Measurements from ENCODE around the gene SHISA4.
A peak's percentile ranks its signal among the peaks of the same experiment; 100 is the strongest.
"Not testable (repeated sequence)": the region's sequence is repeated elsewhere in the genome, so short reads cannot be mapped to it uniquely, and the experiment has no call there.

Gene SHISA4

DNA sequence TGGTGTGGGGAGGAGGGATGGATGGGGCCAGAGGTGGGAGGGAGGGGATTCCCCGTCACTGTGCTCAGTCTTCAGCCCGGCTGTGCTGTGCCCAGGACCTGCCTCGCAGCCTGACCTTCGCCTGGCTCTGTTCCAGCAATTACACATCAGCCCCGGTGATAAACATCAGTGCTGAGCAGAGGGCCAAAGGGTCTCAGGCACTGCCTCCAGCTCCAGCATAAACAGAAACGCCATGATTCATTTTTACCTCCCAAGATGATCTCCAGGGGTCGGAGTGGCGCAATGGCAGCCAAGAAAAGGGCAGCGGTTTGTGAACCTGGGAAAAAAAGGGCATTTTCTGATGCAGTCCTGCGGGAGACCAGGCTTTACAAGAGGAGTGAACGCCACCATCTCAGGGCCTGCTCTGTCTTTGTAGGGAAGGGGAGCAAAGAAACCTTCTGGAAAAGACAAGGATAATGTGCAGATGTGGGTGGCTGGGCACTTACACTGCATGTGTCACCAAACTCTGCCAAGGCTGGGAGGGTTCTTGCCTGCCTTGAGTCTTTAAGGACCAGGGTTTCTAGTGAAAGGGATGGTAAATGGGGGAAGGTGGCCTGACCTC is 28.1 kb downstream of the SHISA4 start:
- in situ Hi-C loops (cut with HindIII; ENCODE audit: low pct_ligation_motif_present, low pct_unique_long_range_greater_than_20kb, low sequenced_read_pairs), result no loop called here
- peak; percentile 61 for DNase-seq

DNA sequence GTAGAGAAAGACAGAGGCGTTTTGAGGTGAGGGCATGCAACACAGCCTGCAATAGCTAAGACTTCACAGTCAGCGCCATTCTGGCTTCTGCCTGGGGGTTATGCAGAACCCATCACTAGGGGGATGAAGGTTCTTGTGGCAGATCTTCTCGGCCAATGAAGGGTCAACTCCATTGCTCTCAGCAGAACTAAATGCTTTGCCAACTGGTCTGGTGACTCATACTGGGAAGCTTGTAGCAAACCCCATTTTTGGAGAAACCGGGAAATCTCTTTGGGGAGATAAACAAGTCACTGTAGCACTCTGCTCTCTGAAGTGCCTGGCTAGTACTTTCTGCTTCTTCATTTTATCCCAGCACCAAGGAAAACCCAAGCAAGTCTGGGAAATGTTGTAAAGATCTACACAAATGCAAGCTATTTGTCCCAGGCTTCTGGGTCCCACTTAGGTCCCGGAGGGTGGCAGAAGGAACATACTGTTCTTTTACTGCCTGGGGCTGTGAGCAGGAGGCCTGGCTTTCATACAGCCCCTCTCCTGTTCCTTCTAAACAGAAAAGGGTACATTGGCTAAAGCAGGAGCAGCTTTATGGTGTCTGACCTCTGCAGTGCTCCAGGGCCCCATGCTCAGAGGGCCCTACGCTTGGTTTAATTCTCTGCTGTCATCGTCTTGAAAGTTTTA is 28.8 kb downstream of the SHISA4 start:
- DNase-seq, result peak; percentile 39
- in situ Hi-C loops (cut with HindIII; ENCODE audit: low pct_ligation_motif_present, low pct_unique_long_range_greater_than_20kb, low sequenced_read_pairs), result no loop called here

DNA sequence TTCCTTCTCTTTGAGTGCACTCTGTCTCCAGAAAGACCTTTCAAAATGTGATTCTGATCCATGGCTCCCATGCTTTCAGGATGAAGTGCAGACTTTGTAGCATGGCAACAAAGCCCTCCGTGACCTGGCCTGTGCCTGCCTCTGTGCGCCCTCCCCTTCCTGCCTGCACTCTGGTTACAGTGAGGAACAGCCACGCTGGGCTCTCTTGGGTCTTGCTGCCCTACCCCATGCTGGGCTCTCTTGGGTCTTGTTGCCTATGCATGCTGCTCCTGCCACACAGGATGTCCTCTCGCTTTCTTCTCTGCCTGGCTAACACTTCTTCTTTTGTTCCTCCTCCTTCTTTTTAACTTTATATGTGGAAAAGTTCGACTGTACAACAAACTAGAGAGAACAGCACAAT is 29.6 kb downstream of the SHISA4 start:
- in situ Hi-C loops (cut with HindIII; ENCODE audit: low pct_ligation_motif_present, low pct_unique_long_range_greater_than_20kb, low sequenced_read_pairs), result no loop called here
- no peak for DNase-seq

DNA sequence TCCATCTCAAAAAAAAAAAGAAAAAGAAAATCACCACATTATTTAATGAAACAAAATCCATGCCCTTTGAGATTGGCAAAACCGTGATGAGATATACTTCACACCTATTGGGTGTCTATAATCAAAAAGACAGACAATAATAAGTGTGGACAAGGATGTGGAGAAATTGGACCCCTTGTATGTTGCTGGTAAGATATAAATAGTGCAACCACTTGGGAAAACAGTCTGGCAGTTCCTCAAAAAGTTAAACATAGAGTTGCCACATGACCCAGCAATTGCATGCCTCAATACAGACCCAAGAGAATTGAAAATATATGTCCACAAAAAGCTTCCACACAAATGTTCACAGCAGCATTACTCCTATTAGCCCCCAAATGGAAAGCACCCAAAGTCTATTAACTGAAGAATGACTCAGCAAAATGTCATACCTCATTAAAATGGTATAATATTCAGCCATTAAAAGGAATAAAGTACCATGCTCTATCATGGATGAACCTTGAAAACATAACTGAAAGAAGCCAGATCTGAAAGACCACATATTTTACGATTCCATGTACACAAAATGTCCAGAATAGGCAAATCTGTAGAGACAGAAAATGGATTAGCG is 33.4 kb downstream of the SHISA4 start:
- no peak for DNase-seq
- in situ Hi-C loops (cut with HindIII; ENCODE audit: low pct_ligation_motif_present, low pct_unique_long_range_greater_than_20kb, low sequenced_read_pairs), result no loop called here

DNA sequence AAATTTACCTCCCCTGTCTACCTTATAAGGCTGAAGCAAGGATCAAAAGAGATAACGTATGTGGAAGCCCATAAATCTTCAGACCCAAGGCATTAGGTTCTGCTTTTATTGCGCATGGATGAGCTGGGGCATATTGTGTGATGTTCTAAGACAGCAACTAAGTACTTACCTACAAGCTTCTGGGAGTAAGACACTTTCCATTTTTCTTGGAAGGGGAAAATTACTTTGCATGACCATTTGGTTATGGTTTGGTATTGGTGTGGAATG is 36.5 kb downstream of the SHISA4 start:
- in situ Hi-C loops (cut with HindIII; ENCODE audit: low pct_ligation_motif_present, low pct_unique_long_range_greater_than_20kb, low sequenced_read_pairs), result no loop called here

DNA sequence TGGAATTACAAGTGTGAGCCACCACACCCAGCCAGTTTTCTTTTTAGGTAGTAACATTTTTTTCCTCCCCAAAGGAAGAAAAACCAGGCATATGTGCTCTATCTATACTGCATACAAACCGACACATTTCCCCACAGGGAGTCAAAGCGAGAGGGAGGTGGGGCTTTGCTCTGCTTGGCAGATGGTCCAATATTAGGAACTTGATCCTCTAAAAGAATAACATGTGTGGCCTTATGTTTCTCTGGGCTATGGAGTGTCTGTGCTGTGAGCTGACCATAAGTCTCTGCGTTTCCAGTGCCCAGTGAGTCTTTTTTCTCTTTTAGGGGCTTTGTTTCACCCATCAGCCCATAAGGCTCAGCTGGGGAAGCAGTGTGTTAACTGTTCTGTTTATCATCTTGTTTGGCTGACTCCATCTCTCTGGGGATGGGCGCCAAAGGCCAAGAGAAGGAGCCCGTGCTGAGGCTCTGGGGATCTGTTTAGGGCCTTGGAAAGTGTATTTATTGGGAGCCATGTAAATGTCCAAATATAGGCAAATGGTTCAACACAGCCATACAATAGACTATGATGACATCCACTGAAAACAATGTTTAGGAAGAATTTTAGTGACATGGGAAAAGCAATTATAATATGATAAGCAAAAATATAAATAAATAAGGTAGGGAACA is 37.4 kb downstream of the SHISA4 start:
- DNase-seq, result no peak
- in situ Hi-C loops (cut with HindIII; ENCODE audit: low pct_ligation_motif_present, low pct_unique_long_range_greater_than_20kb, low sequenced_read_pairs), result no loop called here

More for the DNA sequence above, 36.5 kb downstream of the SHISA4 start:
- DNase-seq, result no peak

DNA sequence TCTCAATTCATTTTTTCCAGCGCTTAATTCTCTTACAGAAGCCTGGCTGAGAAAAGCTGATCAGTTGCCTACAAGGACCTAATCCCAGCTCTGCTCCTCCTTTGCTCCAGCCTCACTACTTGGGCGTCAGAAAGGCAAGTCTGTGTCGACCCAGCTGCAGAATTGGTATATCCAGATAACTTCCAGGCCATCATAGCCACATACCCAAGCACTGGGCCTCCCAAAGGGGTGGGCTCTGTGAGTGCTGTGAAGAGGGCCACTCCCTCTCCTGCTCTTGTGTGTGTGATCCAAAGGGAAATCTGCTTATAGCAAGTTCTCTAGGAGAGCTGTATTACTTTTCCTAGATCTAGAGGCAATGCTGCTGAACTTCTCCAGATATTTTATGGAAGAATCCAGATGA is 39.6 kb downstream of the SHISA4 start:
- DNase-seq, result no peak
- in situ Hi-C loops (cut with HindIII; ENCODE audit: low pct_ligation_motif_present, low pct_unique_long_range_greater_than_20kb, low sequenced_read_pairs), result no loop called here

DNA sequence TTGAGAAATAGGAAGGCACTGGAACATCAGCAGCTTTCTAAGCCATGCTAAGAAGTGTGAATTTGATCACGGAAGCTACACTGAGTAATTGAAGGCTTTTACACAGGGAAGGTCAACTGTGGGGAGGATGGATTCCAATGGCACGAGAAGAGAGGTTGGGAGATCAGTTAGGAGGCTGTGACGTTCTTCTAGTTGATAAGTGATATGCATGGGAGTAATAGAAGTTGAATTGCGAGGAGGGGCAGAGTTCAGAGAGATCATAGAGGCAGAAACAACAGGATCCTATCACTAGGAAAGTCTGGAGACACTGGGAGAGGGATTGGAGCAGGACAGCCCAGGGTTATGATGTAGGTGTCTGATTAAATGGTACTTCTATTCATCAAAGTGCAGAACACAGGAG is 41.4 kb downstream of the SHISA4 start:
- in situ Hi-C loops (cut with HindIII; ENCODE audit: low pct_ligation_motif_present, low pct_unique_long_range_greater_than_20kb, low sequenced_read_pairs), result no loop called here
- no peak for DNase-seq

DNA sequence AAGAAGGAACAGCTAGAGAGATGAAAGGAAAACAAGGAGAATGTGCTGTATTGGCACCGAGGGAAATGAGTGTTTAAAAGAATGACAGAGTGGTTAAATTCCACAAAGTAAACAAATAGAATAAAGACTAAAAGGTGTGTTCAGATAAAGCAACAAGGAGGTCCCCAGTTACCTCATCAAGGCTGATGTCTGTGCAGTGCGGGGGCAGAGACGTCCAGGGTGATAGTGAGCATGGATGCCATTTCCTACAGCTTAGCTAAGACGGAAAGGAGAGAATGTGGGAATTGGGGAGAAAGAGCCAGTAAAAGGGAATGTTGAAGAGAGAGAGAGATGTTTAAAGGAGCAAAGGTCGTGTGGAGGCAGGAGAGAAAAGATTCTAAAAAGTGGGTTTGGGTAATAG is 42.1 kb downstream of the SHISA4 start:
- no peak for DNase-seq
- in situ Hi-C loops (cut with HindIII; ENCODE audit: low pct_ligation_motif_present, low pct_unique_long_range_greater_than_20kb, low sequenced_read_pairs), result no loop called here

DNA sequence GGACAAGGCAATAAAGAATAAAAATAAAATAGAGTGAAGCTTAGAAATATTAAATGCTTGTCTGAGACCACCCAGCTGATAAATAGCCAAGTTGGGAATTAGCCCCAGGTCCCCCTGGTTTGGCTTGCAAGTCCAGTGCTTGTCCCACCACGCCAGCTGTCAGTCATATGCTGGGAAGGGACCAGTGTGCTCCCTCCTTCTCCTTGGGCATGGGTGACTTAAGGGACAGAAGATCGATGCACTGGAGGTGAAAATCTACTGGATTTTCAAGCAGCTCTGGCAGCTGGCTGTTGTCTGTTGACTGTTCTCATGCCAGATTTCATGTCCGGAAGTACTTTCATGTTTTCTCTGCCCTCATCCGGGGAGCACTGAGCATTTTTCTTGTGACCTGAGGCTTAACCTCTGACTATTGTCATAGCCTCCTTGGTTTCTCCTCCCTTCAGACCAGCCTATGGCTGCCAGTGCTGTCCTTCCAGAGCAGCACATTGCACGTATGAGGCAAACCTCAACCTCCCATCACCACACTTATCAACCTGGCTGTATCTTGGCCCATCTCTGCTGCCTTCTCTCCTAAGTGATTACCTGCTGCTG is 45.2 kb downstream of the SHISA4 start:
- in situ Hi-C loops (cut with HindIII; ENCODE audit: low pct_ligation_motif_present, low pct_unique_long_range_greater_than_20kb, low sequenced_read_pairs), result no loop called here
- no peak for DNase-seq

DNA sequence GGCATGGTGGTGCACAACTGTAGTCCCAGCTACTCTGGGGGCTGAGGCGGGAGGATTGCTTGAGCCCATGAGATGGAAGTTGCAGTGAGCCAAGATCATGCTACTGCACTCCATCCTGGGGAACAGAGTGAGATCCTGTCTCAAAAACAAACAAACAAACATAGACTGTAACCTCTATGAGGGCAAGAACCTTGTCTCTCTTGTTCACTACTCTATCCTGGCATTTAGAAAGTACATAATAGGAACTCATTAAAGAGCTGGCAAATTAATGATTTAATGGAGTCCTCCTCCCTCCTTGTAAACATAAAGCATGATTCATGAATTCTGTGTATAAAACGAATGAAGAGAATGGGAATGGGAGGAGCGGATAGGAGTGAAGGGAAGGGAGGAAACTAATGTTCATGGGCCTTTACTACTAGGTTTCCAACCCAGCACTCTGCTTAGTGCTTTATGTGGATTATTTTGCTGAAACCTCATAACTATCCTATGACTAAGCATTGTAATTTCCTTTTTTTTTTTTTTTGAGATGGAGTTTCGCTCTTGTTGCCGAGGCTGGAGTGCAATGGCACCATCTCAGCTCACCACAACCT is 49.0 kb downstream of the SHISA4 start:
- in situ Hi-C loops (cut with HindIII; ENCODE audit: low pct_ligation_motif_present, low pct_unique_long_range_greater_than_20kb, low sequenced_read_pairs), result no loop called here
- DNase-seq, result peak; percentile 39

DNA sequence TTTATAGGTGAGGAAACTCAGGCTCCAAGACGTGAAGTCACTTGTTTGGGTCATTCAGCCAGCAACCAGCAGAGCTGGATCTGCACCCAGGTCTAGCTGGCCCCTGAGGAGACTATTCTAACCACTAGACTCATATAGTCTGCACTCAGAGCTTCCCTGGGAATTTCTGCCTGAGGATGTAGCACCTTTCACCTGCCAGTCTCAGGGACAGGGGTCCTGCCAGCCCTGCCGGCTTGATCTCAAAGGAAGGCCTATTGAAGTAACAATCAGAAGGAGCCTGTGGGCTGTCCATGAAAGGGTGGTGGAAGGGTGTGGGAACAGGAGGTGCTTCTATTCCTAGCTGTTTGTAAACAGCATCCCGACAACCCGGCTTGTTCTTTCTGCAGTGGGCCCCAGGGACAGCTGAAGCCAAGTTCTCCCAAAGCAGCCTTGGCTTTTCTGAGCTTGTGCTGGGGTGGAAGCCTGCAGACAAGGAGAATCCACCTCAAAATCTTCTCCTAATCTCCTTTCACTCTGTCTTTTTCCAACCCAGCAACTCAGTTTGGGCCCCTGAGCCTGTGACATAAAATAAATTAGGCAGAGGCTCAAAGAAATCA is 49.8 kb downstream of the SHISA4 start:
- in situ Hi-C loops (cut with HindIII; ENCODE audit: low pct_ligation_motif_present, low pct_unique_long_range_greater_than_20kb, low sequenced_read_pairs), result no loop called here
- DNase-seq, result no peak

DNA sequence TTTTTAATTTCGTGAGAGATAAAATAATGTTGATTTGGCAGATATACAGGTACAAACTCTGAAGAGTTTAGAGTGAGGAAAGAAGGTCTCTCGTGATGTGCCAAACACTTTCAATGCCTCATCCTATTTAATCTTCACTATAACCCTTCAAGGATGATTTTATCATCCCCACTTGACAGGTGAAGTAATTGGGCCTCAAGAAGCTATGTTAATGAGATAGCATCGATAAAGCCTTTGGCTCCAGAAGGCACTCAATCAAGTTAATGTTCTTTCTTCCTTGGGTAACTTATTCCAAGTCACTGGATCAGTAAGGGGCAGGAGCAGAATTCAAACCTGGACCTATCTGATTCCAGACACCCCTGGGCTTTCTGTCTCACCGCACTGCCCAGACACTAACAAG is 50.5 kb downstream of the SHISA4 start:
- DNase-seq, result no peak
- in situ Hi-C loops (cut with HindIII; ENCODE audit: low pct_ligation_motif_present, low pct_unique_long_range_greater_than_20kb, low sequenced_read_pairs), result no loop called here

DNA sequence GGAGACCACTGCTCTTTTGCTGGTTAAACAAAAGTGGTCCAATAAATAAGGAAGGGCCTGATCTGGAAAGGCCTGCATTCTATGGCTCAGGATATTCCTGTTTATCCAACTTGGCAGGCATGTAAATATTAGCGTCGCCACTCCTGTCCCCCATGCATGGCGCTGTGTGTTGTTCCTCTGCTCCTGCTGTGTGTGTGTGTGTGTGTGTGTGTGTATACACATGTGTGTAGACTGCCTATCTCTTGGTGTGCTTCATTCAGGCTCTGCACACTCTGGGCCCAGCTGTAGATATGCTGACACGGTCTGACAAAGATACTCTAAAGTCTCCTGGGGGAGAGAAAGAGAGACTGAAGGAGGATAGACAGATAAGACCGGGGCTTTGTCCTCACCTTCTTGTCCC is 50.9 kb downstream of the SHISA4 start:
- in situ Hi-C loops (cut with HindIII; ENCODE audit: low pct_ligation_motif_present, low pct_unique_long_range_greater_than_20kb, low sequenced_read_pairs), result no loop called here
- no peak for DNase-seq

DNA sequence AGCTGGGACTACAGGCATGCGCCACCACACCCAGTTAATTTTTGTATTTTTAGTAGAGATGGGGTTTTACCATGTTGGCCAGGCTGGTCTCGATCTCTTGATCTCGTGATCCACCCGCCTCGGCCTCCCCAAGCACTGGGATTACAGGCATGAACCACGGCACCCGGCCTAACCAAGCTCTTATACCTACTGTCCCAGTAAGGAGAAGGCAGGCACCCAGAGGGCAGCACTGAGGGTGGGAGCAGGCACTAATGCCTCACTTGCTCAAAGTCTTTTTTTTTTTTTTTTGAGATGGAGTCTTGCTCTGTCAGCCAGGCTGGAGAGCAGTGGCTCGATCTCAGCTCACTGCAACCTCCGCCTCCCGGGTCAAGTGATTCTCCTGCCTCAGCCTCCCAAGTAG is 51.6 kb downstream of the SHISA4 start:
- in situ Hi-C loops (cut with HindIII; ENCODE audit: low pct_ligation_motif_present, low pct_unique_long_range_greater_than_20kb, low sequenced_read_pairs); DNase-seq: not testable (repeated sequence)

DNA sequence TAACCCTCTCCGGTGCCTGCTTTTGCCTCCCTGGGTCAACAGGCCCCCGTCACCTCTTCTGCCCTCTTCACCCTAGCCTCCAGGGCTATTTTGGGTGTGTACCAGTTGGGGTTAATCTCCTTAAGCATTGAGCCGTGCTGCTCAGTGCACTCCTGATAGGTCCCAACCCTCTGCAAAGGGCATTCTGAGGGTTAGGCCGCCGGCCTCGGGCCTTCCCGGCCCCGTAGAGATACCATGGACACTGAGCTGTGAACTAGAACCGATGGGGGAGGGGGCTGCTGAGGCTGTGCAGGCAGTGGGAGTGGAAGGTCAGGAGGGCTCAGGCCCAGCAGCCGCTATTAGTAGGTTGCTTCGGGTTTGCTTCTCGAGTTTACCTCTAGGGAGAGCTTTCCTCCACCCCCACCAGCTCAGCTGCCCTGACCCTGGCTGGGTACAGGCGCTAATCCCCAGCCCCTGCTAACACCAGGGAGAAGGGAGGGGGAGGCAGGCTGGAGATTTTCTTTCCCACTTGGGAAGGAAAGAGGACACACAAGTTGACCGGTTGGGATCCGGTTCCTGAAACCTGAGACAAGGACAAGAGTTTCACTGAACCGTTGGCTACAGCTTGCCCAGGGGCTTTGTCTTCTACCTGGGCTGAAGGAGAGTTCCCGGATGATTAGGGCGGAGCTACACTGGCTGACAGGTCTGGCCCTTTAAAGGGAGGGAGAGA is 52.9 kb downstream of the SHISA4 start:
- DNase-seq, result no peak
- in situ Hi-C loops (cut with HindIII; ENCODE audit: low pct_ligation_motif_present, low pct_unique_long_range_greater_than_20kb, low sequenced_read_pairs), result no loop called here

DNA sequence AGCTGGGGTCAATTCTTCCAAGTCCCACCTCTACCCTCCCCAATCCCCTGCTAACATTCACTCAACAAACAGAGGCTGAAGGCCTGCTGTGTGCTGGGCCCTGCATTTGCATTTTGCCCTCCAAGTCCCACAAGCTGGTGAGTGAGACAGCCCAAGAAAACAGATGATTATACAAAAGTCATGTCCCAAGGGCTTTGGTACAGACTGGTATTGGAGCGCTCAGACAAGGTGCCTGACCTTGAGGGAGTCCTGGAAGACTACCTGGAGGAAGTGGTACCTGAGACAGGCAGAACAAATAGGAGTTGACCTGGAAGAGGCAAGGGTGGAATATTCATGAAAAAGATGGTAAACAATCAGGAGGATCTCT is 53.4 kb downstream of the SHISA4 start:
- in situ Hi-C loops (cut with HindIII; ENCODE audit: low pct_ligation_motif_present, low pct_unique_long_range_greater_than_20kb, low sequenced_read_pairs), result no loop called here
- DNase-seq, result no peak

Measured in ACHN (cell line).